ENCODE data around the gene BCL3.

- TF ChIP-seq CTCF (IDR thresholded peaks at IDR 0.05; ENCODE audit: low read length) (no peak), EZH2 (IDR thresholded peaks at IDR 0.05; ENCODE audit: borderline replicate concordance, low read length) (no peak)
Measured at GRCh38 chr19:44717603-44718002, 30.9 kb upstream of the BCL3 start.
